ENCODE results near the gene CALML6. TPM values are rescaled to one million over a fixed set of nuclear protein-coding genes. Genes with fewer than 3 reads are reported as not detected.
A peak's percentile ranks its signal among the peaks of the same experiment; 100 is the strongest.

Gene CALML6
- total and polyA plus RNA-seq, 2 of the 8 experiments (the other 6 are each of a cell fraction or from before 2014, with no cell fraction given), result 0.54 to 1.3 TPM

GRCh38 chr1:1910651-1911331, 4.3 kb upstream of the CALML6 start:
- Histone ChIP-seq H4K5ac (ENCODE audit: insufficient read length, low read depth, low read length) (no peak overlapping the region), H2AK5ac (ENCODE audit: low read depth, low read length) (no peak overlapping the region), H4K20me1 (replicated peaks in 1 of 2; ENCODE audit: control insufficient read depth in 1 of 2, insufficient read depth in 2 of 2, low read length in 2 of 2) (no peaks in the 10 kb centered on the region), H3K23me2 (ENCODE audit: low read depth, low read length) (peaks cover 5% of the 10 kb centered on the region; the same call in 1 of the 2 replicates), H3K36me3 (ENCODE audit: control insufficient read depth in 2 of 4, insufficient read depth in 4 of 4, low read length in 3 of 4) (no peaks in the 10 kb centered on the region), H4K91ac (replicated peaks; ENCODE audit: insufficient read length, low read length) (no peak overlapping the region), H3K79me1 (ENCODE audit: low read depth, low read length) (no peaks in the 10 kb centered on the region), H3K27ac (ENCODE audit: low read depth, low read length) (no peak overlapping the region), H2BK120ac (replicated peaks; ENCODE audit: low read depth, low read length) (no peak overlapping the region), H3K9me3 (ENCODE audit: insufficient read depth in 2 of 2, low read depth in 1 of 2, low read length in 1 of 2) (no peaks in the 10 kb centered on the region), H3K79me2 (ENCODE audit: control insufficient read depth in 1 of 2, insufficient read depth in 2 of 2, low read length in 2 of 2) (no peaks in the 10 kb centered on the region), H3K27me3 (replicated peaks in 1 of 4; ENCODE audit: control insufficient read depth in 3 of 4, extremely low read depth in 1 of 4, insufficient read depth in 3 of 4, low read length in 3 of 4) (no peaks in the 10 kb centered on the region; a peak in 1 of 7 replicates), H3K14ac (ENCODE audit: insufficient read length) (no peak overlapping the region), H2AFZ (ENCODE audit: low read length) (no peak overlapping the region), H3K56ac (replicated peaks; ENCODE audit: insufficient read length, low read depth, low read length) (no peak overlapping the region), H3K23ac (ENCODE audit: insufficient read length) (no peak overlapping the region), H3K18ac (ENCODE audit: extremely low read depth, low read length) (no peak overlapping the region; the same call in 1 of the 2 replicates), H2BK12ac (ENCODE audit: low read depth, low read length) (no peak overlapping the region), H3K9ac (replicated peaks in 1 of 4; ENCODE audit: extremely low read depth in 1 of 4, low read depth in 3 of 4, low read length in 3 of 4) (no peak overlapping the region), H3K4me1 (replicated peaks in 1 of 4; ENCODE audit: control insufficient read depth in 3 of 4, insufficient read depth in 4 of 4, low read length in 3 of 4) (peaks cover 0 to 14% (median 7%) of the 10 kb centered on the region in 4 experiments; a peak in 5 of 7 replicates), H4K8ac (ENCODE audit: extremely low read depth, insufficient read depth, low read length) (0 out of 2 replicates have a peak overlapping the region, but pooled peaks have one; percentile 35), H3K4me3 (ENCODE audit: extremely low read depth in 1 of 4, insufficient read depth in 2 of 4, low read depth in 3 of 4, low read length in 4 of 4) (no peak overlapping the region), H2BK20ac (ENCODE audit: low read length) (no peak overlapping the region), H2BK5ac (ENCODE audit: low read depth, low read length) (no peak overlapping the region), H3K4ac (replicated peaks; ENCODE audit: insufficient read length, low read depth, low read length) (peak overlapping the region; percentile 87), H3K4me2 (ENCODE audit: insufficient read depth in 1 of 2, low read depth in 2 of 2, low read length in 2 of 2) (no peak overlapping the region), H2BK15ac (ENCODE audit: low read length) (no peak overlapping the region)
- WGBS, 2 experiments (ENCODE audit: extremely low coverage in 1 of 2, insufficient coverage in 1 of 2, insufficient read length in 1 of 2, insufficient replicate concordance in 2 of 2, low coverage in 1 of 2, low lambda C conversion rate in 2 of 2, missing lambda C conversion rate in 1 of 2), result 93% methylated on average over 22 of the region's 22 CpGs; no CpG with 5 or more reads in 1 of the 2 experiments
- DNase-seq (ENCODE audit: low read depth in 1 of 2, low spot score in 2 of 2), result no peak
- ChIA-PET POLR2A (ENCODE audit: partially characterized antibody) (interaction anchor here (0.7 to 1.3 kb wide), 4 partner anchors 16 to 139 kb away, joined by 3 to 5 read pairs (median 4); no protein-coding TSS in a partner anchor), CTCF (ENCODE audit: partially characterized antibody) (interaction anchor here (0.5 to 9.7 kb wide), 6 partner anchors 19 to 162 kb away, joined by 3 to 74 read pairs (median 4); no protein-coding TSS in a partner anchor)
- FAIRE-seq, result no peak
- TF ChIP-seq BACH1 (IDR thresholded peaks at IDR 0.05; ENCODE audit: low read length) (no peak), CTCF (IDR thresholded peaks at IDR 0.05; ENCODE audit: control extremely low read depth in 1 of 3, insufficient read depth in 1 of 3, low read depth in 1 of 3, low read length in 3 of 3) (no peak), ASH2L (IDR thresholded peaks at IDR 0.05; ENCODE audit: low read length) (no peak), ATF2 (IDR thresholded peaks at IDR 0.05; ENCODE audit: low read length) (no peak), ATF3 (IDR thresholded peaks at IDR 0.05; ENCODE audit: insufficient read depth, low read depth, low read length) (no peak), FOSL1 (IDR thresholded peaks at IDR 0.05; ENCODE audit: insufficient read depth, low read depth, low read length) (no peak), CHD1 (IDR thresholded peaks at IDR 0.05; ENCODE audit: low read depth, low read length) (no peak), SP4 (IDR thresholded peaks at IDR 0.05; ENCODE audit: low read length) (no peak)
